ENCODE measurements around the gene PRPSAP1.
A peak's percentile ranks its signal among the peaks of the same experiment; 100 is the strongest.

PRPSAP1 gene

DNA sequence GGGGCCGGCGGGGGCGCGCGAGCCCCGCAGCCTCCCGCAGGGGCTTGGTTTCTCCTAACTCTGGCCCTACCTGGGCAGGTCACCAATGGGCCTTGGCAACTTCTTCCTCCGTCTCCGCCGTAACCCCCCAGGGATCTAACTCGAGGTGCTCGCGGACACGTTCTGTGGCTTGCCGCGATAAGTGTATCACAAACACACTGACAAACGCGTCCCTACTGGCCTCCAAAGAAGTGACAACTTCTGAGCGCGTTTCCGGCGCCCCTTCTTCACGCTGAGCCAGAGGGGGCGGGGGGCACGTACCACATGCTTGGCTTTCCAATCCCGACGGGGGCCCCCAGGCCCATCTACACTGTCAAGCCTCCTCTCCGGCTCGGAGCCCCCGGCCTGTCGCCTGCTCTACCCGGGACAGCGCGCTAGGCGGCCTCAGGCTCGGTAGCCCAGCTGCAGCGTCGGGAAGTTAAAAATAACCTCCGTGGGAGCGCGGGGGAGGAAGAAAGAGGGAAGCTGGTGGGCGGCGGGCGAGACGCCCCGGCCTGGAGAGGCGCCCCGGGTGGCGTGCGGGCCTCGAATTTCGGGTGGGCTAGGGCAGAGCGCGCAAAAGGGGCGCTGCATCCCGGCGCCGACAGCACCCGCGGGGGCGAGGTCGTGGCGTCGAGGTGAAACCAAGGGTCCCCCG lies 30.0 kb upstream of the PRPSAP1 start:
- DNase-seq (ENCODE audit: low read depth) = no peak

DNA sequence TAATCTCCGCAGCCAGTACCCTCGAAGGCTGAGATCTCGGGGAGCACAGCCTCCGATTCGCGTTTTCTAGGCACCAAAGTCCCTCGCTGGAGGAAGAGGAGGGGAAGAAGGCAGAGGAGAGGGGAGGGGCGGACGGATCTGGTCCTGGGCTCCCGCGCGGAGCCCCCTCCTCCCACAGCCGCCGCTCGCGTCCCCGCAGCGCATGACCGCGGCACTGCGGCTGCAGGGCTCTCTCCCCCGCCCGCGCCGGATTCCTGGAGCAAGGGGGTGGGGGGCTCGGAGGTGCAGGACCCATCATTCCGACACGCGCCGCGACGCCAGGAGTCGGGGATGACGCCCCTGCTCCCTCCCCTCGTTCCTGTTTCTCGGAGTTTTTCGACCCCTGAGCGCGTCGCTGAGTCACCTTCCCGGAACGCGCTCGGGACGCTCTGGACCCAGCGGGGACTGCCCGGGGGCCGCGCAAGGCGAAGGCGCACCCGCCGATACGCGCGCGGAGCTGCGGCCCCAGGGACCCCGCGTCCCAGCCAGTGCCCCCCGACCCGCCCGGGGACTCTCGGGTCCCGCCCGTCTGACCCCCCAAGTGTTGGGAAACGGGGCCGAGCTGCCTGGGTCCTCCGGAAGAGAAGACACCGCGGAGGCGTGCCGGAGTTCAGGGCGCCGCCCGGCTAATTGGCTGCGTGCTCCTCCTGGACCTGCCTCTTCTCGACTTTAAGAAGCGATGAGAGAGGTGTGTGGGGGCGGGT lies 29.3 kb upstream of the PRPSAP1 start:
- DNase-seq (ENCODE audit: low read depth) = no peak

DNA sequence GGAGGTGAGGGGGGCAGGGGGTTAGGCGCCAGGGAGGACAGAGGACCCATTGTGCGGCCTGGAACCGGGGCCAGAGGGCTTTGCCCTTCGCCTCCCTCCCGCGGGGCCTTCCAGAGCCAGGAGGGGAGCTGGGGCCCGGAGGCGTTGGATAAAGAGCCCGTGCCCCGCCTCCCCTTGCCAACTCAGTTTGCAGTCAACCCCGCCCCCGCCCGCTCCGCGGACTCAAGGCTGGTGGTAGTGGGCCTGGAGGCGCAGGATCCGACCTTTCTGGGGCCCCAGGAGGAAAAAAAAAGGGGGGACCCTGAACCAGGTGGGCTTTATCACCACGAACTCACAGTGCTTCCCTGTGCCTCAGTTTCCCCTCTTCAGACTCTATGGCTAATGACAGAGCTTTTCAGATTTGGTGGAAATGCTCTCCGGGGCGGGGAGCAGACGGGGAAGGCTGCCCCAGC lies 28.7 kb upstream of the PRPSAP1 start:
- no peak for DNase-seq (ENCODE audit: low read depth)

DNA sequence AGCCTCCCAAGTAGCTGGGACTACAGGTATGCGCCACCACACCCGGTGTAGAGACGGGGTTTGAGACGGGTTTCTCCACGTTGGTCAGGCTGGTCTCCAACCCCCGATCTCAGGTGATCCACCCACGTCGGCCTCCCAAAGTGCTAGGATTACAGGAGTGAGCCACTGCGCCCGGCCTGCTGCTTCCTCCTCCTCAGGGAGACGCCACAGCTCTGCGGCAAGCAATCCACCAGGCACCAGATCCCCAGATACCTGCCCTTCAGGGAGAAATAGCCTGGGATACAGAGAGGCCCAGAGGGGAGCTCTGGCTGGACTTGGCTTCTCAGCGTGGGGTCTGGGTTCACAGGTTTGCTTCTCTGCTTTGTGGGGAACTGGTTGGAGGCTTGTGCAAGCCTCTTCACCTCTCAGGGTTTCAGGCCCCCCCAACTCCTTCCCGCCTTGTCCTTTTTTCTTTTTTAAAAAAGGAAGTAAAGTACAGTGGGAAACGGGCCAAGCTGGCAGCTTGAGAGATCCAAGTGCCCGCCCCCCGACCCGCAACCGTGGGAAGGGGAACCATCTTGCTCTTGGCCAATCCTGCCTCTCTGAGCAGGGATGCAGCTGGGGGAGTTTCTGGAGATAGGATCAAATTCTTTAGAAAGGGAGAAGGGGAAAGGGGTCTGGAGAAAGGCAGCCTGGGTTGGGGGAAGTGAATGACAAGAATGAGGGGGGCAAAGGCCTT lies 28.1 kb upstream of the PRPSAP1 start:
- DNase-seq (ENCODE audit: low read depth) = no peak

DNA sequence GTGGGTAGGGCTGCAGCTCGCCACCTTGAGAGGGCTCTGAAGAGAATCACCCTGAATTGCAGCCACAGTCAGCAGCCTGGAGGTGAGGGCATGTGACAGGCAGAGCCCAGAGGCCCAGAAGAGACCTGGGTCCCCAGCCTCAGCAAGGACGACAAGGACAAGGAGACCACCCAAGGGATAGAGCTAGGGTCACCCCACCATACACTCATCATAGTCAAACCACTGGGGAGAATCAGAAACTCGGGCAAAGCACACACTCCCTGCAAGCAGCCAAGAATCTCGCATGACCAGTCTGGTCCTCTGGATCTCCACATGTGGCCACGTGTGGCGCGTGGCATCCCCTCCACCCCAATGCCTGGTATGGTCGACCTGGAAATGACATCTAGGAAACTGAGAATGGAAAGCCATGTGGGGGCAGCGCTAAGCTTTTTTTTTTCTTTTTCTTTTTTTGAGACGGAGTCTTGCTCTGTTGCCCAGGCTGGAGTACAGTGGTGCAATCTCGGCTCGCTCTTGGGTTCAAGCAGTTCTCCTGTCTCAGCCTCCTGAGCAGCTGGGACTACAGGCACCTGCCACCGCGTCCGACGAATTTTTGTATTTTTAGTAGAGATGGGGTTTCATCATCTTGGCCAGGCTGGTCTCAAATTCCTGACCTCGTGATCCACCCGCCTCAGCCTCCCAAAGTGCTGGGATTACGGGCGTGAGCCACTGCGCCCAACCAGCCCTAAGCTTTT lies 26.1 kb upstream of the PRPSAP1 start:
- DNase-seq (ENCODE audit: low read depth) = no peak

DNA sequence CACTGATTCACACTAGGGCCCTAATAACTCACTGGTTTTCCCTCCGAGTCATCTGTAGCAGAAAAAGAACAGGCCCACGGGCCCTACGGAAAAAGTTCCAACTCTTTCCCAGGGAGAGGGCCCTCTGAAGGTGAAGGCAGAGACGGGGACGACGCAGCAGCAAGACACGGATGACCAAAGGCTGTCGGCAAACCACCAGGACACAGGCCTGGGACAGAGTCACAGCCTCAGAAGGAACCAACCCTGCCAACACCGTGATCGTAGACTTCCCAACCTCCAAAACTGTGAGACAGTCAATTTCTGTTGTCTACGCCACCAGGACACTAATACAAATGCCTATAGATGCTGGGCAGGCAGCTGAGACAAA lies 25.5 kb upstream of the PRPSAP1 start:
- DNase-seq (ENCODE audit: low read depth) = no peak

DNA sequence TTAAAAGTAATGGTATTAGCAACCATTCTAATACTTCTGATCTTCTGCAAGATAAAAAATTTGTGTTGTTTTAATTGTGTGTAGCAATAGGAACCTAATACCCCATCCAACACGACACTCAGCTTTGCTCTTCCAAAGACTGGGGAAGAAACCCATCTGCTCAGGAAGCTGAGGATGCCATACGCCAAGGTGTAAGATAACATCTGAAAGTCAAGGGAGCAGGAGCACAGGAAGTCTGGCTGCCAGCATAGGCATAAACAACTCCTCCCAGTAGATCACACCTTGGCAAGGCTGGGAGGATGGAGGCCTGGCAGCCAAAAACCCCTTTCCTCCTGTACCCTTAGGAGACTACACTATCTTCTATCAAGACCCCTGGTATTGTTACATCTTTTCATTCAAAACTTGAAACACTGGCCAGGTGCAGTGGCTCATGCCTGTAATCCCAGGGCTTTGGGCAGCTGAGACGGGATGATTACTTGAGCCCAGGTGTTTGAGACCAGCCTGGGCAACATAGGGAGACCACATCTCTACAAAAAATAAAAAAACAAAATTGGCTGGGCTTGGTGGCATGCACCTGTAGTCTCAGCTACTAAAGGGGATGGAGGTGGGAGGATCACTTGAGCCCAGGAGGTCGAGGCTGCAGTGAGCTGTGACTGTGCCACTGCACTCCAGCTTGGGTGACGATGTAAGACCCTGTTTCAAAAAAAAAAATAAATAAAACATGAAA lies 25.0 kb upstream of the PRPSAP1 start:
- DNase-seq (ENCODE audit: low read depth) = no peak

DNA sequence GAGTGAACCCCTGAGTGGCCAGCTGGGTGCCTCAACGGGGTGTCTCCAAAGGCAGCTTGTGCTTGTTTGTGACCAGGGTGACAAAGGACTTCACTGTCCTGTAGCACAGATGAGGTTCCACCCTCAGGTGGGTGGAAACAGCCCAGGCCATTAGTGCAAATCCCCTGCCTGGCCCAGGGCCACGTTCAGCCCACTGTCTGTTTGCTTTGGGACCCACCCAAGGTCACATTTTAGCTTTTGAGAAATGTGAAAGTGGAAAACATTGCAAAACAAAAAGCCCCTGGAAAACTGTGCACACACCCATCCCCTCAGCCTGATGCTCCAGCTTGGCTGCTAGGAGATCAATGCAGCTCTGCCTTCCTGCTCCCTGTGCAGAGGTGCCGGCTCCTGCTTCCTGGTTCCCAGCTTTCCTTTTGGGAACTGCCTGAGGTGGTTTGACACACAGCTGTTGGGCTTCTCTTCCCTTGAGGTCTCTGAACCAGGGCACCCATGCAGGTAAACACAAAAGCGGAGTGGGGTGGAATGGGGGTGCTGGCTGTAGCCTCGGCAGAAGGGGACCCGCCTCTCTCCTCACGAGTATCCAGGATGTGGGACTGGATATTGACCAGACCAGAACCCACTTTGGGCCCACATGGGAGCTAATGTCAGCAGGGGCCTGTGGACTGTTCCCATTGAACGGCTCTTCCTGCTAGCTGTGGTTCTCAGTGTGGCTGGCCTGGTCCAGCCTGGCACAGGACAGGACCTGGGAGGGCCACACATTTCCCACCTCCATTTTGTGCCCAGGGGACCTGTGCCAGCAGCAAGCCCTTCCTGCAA lies 22.8 kb upstream of the PRPSAP1 start:
- no peak for DNase-seq (ENCODE audit: low read depth)

DNA sequence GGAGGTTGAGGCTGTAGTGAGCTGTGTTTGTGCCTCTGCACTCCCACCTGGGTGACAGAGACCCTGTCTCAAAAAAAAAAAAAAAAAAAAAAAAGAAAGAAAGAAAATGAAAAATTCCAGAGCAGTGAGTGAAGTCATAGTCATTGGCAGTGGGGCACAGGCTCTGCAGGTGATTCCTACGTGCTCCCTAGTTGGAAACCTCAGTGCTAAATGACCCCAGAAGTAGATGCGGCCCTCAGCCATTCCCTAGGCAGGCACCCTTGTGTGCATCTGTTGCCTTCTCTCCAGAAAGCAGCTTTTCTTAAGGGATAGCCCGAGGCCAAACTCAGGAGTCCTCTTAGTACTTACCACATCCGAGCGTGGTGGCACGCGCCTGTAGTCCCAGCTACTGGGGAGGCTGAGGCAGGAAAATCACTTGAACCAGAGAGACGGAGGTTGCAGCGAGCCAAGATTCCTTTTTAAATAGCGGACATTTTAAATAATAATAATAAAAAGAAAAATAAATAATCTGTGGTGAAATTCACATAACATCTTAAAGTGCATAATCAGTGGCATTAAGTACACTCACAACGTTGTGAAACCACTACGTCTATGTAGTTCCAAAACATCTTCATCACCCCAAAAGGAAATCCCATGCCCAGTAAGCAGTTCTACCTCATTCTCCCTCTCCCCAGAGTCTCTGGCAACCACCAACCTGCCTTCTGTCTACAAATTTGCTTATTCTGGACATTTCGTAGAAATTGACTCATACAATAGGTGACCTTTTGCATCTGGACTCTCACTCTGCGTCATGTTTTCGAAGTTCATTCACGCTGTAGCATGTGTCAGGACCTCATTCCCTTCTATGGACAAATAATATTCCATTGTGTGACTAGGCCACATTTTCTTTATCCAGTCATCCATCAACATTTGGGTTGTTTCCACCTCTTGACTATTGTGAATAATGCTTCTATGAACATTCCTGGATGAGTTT lies 18.2 kb upstream of the PRPSAP1 start:
- DNase-seq (ENCODE audit: low read depth) = peak; percentile 96

DNA sequence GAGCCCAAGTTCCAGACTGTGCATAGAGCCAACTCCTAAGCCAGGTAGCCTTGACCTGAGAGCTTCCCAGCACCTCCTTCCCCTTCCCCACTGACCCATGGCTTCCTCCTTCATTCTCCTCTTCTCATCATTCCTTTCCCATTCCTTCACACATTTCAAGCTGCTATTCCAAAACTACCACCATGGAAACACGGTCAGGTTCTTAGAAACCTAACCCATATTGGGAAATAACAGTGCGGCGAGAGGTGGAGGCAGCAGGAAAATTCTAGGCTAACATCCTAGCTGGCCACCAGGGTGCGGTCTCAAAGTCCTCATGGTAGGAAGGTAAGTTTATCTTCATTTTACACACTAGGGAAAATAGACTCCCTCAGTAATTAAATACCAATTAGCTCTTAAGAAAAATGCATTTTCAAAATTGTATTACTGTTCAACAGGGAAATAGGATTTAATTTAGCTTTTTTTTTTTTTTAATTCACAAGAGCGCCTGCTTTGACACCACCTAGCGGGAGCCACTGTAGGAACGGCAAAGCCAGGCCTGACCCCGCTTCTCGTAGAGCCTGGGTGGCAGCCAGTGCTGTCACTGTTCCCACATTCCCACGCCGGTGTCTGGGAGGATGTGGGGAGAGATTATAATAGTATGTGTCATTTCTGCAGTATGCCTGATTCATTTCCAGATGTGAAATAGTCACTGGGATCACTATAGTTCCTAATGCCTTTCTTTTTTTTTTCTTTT lies 16.7 kb upstream of the PRPSAP1 start:
- peak; percentile 87 for DNase-seq (ENCODE audit: low read depth)

DNA sequence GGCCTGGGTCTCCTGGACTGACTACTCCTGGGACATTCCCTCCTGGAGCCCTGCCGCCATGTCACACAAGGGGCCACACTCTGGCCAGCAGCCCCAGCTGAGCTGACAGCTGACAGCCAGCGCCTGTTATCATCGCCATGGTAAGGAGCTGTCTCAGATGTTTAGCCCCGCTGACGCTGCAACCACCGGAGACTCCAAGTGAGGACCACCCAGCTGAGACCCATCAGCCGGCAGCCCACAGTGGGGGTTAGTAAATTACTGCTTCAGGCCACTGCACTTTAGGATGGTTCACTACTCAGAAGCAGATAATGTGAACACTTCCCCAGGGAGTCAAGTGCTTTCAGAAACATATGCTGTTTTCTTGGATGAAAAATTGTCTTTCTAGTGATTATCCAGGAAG lies 16.1 kb upstream of the PRPSAP1 start:
- DNase-seq (ENCODE audit: low read depth) = no peak

DNA sequence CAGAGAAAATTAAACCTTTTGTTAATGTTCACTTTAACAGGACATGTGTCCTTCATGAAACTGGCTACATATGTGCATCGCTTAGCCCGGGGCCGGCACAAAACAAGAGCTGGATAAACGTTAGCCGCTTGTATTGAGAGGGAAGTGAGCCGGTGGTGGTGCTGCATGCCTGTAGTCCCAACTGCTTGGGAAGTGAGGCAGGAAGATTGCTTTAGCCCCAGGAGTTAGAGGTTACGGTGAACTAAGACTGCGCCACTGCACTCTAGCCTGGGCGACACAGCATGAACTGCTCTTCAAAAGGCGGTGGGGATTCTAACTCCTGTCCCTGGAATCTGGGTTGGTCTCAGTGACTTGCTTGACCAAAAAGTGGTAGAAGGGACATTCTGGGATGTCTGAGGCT lies 15.7 kb upstream of the PRPSAP1 start:
- no peak for DNase-seq (ENCODE audit: low read depth)

DNA sequence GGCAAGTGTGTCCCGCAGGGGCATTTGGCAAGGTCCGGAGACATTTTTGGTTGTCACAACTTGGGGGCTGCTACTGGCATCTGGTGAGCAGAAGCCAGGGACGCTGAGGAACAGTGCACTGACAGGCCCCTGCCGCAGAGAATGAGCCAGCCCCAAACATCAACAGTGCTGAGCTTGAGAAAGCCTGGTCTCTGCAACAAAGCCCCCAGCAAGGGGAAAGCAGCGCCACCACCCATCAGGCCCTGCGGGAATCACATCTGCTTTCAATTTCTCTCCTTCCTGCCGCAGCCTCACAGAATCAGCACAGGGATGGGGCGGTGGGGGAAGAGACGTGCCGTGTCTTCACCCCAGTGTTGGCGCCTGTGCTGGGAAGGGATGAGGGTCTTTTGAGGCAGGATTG lies 14.8 kb upstream of the PRPSAP1 start:
- no peak for DNase-seq (ENCODE audit: low read depth)

DNA sequence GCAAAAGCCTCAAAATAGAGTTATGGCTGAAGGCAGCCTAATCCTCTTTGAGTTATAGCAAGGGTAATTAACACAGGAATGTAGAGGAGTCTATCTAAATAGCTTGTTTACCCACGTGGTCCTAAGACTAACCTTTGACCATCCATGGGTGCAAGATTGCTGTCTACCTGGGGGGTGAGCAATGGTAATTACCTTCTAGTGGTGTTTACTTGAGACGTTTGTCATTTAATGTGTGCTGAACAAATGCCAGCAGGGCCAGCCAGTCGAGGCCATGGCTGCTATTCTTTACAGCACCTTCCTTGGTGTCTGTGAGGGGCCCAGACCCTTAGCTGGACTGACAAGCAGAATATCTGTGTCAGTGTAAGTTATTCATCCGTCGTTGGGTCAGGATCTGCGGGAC lies 13.9 kb upstream of the PRPSAP1 start:
- DNase-seq (ENCODE audit: low read depth) = no peak

DNA sequence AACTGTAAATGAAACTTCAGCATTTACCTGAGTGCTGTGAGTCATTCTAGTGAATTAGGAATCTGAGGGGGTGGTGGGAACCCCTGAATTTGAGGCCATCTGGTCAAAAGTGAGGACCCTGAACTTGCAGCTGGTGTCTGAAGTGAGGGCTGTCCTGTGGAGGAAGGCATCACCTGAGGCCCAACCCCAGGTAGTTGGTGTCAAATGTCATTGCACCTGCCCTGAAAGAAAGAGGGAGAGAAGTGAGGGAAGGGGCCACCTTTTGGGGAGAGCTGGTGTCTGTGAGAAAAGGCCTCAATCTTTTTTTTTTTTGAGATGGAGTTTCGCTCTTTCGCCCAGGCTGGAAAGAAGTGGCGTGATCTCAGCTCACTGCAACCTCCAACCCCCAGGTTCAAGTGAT lies 12.5 kb upstream of the PRPSAP1 start:
- DNase-seq (ENCODE audit: low read depth) = no peak

DNA sequence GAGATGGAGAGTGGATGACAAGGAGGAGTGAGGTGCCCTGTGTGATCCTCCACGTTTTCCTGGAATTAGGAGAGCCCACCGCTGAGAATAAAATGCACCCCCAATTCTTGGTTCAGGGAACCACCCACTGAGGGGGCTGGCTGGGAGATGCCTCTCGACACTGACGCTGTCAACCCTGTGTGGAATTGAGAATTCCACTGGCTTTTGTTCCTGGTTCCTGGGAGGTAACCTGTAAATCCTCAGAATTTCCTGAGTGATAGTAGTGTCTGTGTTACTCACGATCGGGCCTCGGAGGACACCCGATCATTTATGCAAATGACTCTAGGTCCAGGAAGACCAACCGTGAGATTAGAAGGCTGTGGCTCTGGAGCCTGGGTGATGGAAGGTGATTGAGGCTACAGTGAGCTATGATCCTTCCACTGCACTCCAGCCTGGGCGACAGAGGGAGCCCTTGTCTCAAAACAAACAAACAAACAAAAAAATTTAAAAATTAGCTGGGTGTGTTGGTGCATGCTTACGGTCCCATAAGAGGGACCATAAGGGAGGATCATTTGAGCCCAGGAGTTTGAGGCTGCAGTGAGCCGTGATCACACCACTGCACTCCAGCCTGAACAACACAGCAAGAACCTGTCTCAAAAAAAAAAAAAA lies 11.7 kb upstream of the PRPSAP1 start:
- no peak for DNase-seq (ENCODE audit: low read depth)

DNA sequence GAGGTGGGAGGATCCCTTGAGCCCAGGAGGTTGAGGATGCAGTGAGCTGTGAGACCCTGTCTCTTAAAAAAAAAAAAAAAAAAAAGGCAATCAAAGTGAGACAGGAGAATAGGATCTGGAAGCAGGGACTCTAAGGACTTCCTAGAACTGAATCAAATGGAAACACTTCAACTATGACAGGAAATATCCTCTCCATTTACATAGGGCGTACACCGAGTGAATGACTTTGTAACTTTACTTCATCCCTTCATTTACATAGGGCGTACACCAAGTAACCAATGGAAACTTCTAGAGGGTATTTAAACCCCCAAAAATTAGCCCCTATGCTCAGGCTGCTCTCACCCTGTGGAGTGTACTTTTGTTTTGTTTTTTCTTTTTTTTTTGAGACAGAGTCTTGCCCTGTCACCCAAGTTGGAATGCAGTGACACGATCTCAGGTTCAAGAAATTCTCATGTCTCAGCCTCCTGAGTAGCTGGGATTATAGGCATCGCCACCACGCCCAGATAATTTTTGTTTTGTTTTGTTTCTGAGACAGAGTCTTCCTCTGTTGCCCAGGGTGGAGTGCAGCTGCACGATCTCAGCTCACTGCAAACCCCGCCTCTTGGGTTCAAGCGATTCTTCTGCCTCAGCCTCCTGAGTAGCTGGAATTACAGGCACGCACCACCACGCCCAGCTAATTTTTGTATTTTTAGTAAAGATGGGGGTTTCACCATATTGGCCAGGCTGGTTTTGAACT lies 9.6 kb upstream of the PRPSAP1 start:
- DNase-seq (ENCODE audit: low read depth) = no peak

DNA sequence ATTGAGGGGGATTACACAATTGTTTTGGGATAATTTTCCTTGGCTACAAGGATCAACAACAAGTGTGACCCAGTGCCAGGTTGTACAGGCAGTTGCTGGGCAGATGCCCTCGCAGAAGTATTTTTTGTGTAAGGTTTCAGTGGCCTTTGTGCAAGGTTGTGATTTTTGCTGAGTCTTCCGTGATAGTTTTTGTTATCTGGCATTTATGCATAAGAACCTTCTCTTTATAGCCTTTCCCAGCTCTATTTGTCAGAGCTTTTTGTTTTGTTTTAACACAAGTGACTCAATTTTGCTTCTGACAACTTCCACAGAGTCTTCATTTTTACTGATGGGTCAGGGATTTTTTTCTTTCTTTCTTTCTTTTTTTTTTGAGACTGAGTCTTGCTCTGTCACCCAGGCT lies 6.7 kb upstream of the PRPSAP1 start:
- DNase-seq (ENCODE audit: low read depth) = no peak
